Dendritic cell treated with granulocyte-macrophage colony-stimulating factor and Interleukin-4, amounts not matched to agents 40 ng/mL and 50 ng/mL, for 4 days (primary cell): ENCODE data around the gene MPG.
"Not testable (repeated sequence)": the region's sequence is repeated elsewhere in the genome, so short reads cannot be mapped to it uniquely, and the experiment has no call there.

Experiments used
- H3K27ac Mint-ChIP-seq: one replicate; pipeline ENCODE4 v1.8.0; 2022; ENCODE audit warnings: mild to moderate bottlenecking, mixed read lengths
- H3K27me3 Mint-ChIP-seq: one replicate; pipeline ENCODE4 v1.8.0; 2022; ENCODE audit warnings: mild to moderate bottlenecking, mixed read lengths
- H3K36me3 Mint-ChIP-seq: one replicate; pipeline ENCODE4 v1.8.0; 2022; ENCODE audit warnings: low read depth, mixed read lengths
- H3K4me1 Mint-ChIP-seq: one replicate; pipeline ENCODE4 v1.8.0; 2022; ENCODE audit warnings: low read depth, mixed read lengths
- H3K4me3 Mint-ChIP-seq: one replicate; pipeline ENCODE4 v1.8.0; 2022; ENCODE audit warnings: mild to moderate bottlenecking, moderate library complexity, mixed read lengths
- H3K9me3 Mint-ChIP-seq: one replicate; pipeline ENCODE4 v1.8.0; 2022; ENCODE audit warnings: mixed read lengths
- intact Hi-C: fragments of 100-400 bp; cut with micrococcal nuclease; formaldehyde crosslinking; loops from one replicate; pipeline ENCODE4 v1.15.0; 2022

MPG gene

GRCh38 chr16:116015-116414, 38.0 kb downstream of the MPG start:
- peaks cover 69% of the 10 kb centered on the region for H3K36me3 Mint-ChIP-seq
- H3K4me3 Mint-ChIP-seq = no peak overlapping the region
- H3K27me3 Mint-ChIP-seq = no peaks in the 10 kb centered on the region
- H3K9me3 Mint-ChIP-seq = no peaks in the 10 kb centered on the region
- peaks cover 15% of the 10 kb centered on the region for H3K4me1 Mint-ChIP-seq
- intact Hi-C loops = no loop called here
- H3K27ac Mint-ChIP-seq = no peak overlapping the region

DNA sequence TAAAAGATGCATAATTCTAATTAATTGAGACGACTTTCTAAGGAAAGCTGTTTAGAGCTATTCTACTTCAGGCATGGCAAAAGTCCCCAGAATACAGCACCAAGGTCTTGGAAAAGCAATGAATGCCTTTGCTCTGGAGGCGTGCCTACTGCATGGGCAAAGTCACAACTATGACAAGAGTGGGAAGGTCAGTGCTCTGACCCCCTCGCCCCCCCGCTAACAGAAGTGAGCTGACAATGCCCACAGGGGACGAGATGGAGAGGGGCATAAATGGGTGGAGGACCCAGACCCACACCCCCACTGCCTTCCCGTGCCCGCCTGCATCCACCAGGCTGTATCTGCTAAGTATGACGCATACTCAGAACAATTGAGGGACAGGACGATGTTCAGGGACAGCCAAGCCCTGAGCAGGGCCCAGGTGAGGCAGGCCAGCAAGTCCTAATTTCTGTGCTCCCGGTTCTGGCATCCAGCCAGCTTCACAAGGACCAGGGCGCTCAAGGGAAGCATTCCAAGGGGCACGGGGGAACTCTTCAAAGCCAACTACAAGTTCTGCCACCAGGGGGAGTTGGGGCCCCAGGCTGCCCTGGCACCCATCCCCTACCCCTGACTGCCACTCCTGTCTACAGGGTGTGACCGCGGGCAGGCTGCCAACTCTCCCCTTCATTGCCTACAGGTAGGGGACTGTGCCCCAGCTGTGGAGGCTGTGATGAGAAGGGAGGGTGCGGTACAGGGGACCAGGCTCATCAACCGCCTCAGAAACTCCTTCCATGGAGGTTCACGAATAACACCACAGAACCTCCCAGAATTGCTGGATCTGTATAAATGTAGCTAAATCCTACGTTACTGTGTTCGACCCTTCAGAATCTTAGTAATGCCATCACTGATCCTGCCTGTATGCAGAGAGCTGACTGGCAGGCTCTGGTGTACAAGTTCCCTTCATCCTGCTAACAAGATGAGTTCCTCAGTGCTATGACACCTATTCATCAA, 39.6 kb downstream of the MPG start:
- intact Hi-C loops = loop anchor here (1.0 to 2.0 kb wide), 2 partner anchors 64 to 245 kb away; no protein-coding TSS in a partner anchor

GRCh38 chr16:118857-119256, 40.8 kb downstream of the MPG start:
- H3K4me3 Mint-ChIP-seq = no peak overlapping the region
- no peaks in the 10 kb centered on the region for H3K9me3 Mint-ChIP-seq
- no peaks in the 10 kb centered on the region for H3K27me3 Mint-ChIP-seq
- peaks cover 9% of the 10 kb centered on the region for H3K4me1 Mint-ChIP-seq
- no peak overlapping the region for H3K27ac Mint-ChIP-seq
- intact Hi-C loops = loop anchor here (2.0 kb wide), 1 partner anchor 244 kb away; no protein-coding TSS in a partner anchor
- H3K36me3 Mint-ChIP-seq = peaks cover 72% of the 10 kb centered on the region

More for the DNA sequence above, 39.6 kb downstream of the MPG start:
- no peaks in the 10 kb centered on the region for H3K27me3 Mint-ChIP-seq
- peaks cover 68% of the 10 kb centered on the region for H3K36me3 Mint-ChIP-seq
- H3K27ac Mint-ChIP-seq = no peak overlapping the region
- no peaks in the 10 kb centered on the region for H3K9me3 Mint-ChIP-seq
- H3K4me3 Mint-ChIP-seq = no peak overlapping the region
- H3K4me1 Mint-ChIP-seq = peaks cover 15% of the 10 kb centered on the region

GRCh38 chr16:119295-119694, 41.3 kb downstream of the MPG start:
- Mint-ChIP-seq H3K27ac (no peak overlapping the region), H3K4me3 (no peak overlapping the region), H3K9me3 (no peaks in the 10 kb centered on the region), H3K36me3 (peaks cover 72% of the 10 kb centered on the region), H3K27me3 (no peaks in the 10 kb centered on the region), H3K4me1 (peaks cover 8% of the 10 kb centered on the region)
- intact Hi-C loops = loop anchor here (2.0 kb wide), 1 partner anchor 244 kb away; no protein-coding TSS in a partner anchor

GRCh38 chr16:119835-120491, 41.9 kb downstream of the MPG start:
- peaks cover 74% of the 10 kb centered on the region for H3K36me3 Mint-ChIP-seq
- H3K27me3 Mint-ChIP-seq = no peaks in the 10 kb centered on the region
- no peak overlapping the region for H3K4me3 Mint-ChIP-seq
- no peaks in the 10 kb centered on the region for H3K9me3 Mint-ChIP-seq
- intact Hi-C loops = loop anchor here (2.0 kb wide), 1 partner anchor 243 kb away; no protein-coding TSS in a partner anchor
- H3K27ac Mint-ChIP-seq = no peak overlapping the region
- peaks cover 8% of the 10 kb centered on the region for H3K4me1 Mint-ChIP-seq

- Mint-ChIP-seq H3K27ac (no peak overlapping the region), H3K4me3 (no peak overlapping the region), H3K27me3 (no peaks in the 10 kb centered on the region), H3K36me3 (peaks cover 74% of the 10 kb centered on the region), H3K4me1 (peaks cover 8% of the 10 kb centered on the region), H3K9me3 (no peaks in the 10 kb centered on the region)
- intact Hi-C loops = no loop called here
Measured at GRCh38 chr16:120756-121155, 42.7 kb downstream of the MPG start.

DNA sequence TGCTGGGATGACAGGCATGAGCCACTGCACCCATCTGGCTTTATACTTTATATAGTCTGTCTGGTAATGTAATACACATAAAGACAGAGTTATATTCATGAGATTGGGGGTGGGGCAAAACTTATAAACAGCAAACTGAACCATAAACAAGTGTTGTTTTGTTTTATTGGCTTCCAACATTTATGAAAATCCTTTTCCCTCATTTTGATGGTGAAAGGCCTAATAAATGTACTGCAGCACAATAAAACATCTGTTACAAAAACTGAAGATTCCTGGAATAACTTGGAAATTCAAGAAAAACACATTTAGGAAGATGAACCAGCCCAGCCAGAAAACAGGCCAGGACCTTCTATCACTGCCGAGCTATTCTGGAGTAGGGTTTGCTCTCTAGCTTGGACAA, 44.3 kb downstream of the MPG start:
- no peaks in the 10 kb centered on the region for H3K9me3 Mint-ChIP-seq
- H3K4me3 Mint-ChIP-seq = no peak overlapping the region

GRCh38 chr16:123558-124350, 45.7 kb downstream of the MPG start:
- H3K27ac Mint-ChIP-seq, H3K4me1 Mint-ChIP-seq, H3K4me3 Mint-ChIP-seq, H3K27me3 Mint-ChIP-seq, H3K9me3 Mint-ChIP-seq, intact Hi-C loops: not testable (repeated sequence)
- H3K36me3 Mint-ChIP-seq = peaks cover 57% of the 10 kb centered on the region

More for the DNA sequence above, 44.3 kb downstream of the MPG start:
- Mint-ChIP-seq H3K36me3 (peaks cover 60% of the 10 kb centered on the region), H3K27me3 (no peaks in the 10 kb centered on the region), H3K4me1 (peaks cover 8% of the 10 kb centered on the region), H3K27ac (no peak overlapping the region)
- intact Hi-C loops = no loop called here

GRCh38 chr16:125011-125410, 47.0 kb downstream of the MPG start:
- intact Hi-C loops = no loop called here
- Mint-ChIP-seq H3K27ac (no peak overlapping the region), H3K9me3 (no peaks in the 10 kb centered on the region), H3K27me3 (no peaks in the 10 kb centered on the region), H3K4me1 (peaks cover 3% of the 10 kb centered on the region), H3K4me3 (no peak overlapping the region), H3K36me3 (peaks cover 57% of the 10 kb centered on the region)

GRCh38 chr16:129075-129474, 51.0 kb downstream of the MPG start:
- Mint-ChIP-seq H3K27me3 (no peaks in the 10 kb centered on the region), H3K4me3 (no peak overlapping the region), H3K4me1 (no peaks in the 10 kb centered on the region), H3K36me3 (peaks cover 28% of the 10 kb centered on the region), H3K27ac (no peak overlapping the region), H3K9me3 (no peaks in the 10 kb centered on the region)
- intact Hi-C loops = no loop called here

GRCh38 chr16:130533-131173, 52.6 kb downstream of the MPG start:
- Mint-ChIP-seq H3K27ac (no peak overlapping the region), H3K4me3 (no peak overlapping the region), H3K4me1 (no peaks in the 10 kb centered on the region), H3K36me3 (peaks cover 12% of the 10 kb centered on the region), H3K27me3 (no peaks in the 10 kb centered on the region), H3K9me3 (no peaks in the 10 kb centered on the region)
- intact Hi-C loops = no loop called here

DNA sequence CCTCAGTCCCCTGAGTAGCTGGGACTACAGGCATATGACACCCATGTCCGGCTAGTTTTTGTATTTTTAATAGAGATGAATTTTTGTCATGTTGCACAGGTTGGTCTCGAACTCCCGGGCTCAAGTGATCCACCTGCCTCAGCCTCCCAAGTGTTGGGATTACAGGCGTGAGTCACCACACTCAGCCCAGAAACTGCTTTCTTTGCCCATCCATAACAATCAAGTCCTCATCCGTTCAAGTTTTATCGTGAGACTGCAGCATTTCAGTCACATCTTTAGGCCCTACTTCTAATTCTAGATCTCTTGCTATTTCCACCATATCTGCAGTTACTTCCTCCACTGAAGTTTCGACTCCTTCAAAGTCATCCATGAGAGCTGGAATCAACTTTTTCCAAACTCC, 54.1 kb downstream of the MPG start:
- intact Hi-C loops = no loop called here
- no peaks in the 10 kb centered on the region for H3K4me1 Mint-ChIP-seq

GRCh38 chr16:133716-134115, 55.7 kb downstream of the MPG start:
- intact Hi-C loops = no loop called here
- no peak overlapping the region for H3K4me3 Mint-ChIP-seq
- no peaks in the 10 kb centered on the region for H3K9me3 Mint-ChIP-seq
- peaks cover under 1% of the 10 kb centered on the region for H3K4me1 Mint-ChIP-seq
- no peaks in the 10 kb centered on the region for H3K27me3 Mint-ChIP-seq
- H3K27ac Mint-ChIP-seq = no peak overlapping the region
- H3K36me3 Mint-ChIP-seq = peaks cover 13% of the 10 kb centered on the region

More for the DNA sequence above, 54.1 kb downstream of the MPG start:
- peaks cover 9% of the 10 kb centered on the region for H3K36me3 Mint-ChIP-seq
- no peak overlapping the region for H3K27ac Mint-ChIP-seq
- H3K4me3 Mint-ChIP-seq = no peak overlapping the region
- H3K9me3 Mint-ChIP-seq = no peaks in the 10 kb centered on the region
- H3K27me3 Mint-ChIP-seq = no peaks in the 10 kb centered on the region
